Fibroblast of lung (primary cell): ENCODE data around the gene HERC2. TPM values are rescaled to one million over a fixed set of nuclear protein-coding genes. Genes with fewer than 3 reads are reported as not detected.

ENCODE experiments used
- DNase-seq, 2 donors: peaks; one replicate each; pipeline versions ENCODE4 v3.0.0 to v3.0.0-alpha.2; 2010; ENCODE audit warnings: low read depth in 2 of 2
- H2AFZ ChIP-seq: 2 replicates; pipeline ENCODE4 v1.5.1; 2012; ENCODE audit warnings: low read length, control low read depth, inconsistent platforms
- H3K27ac ChIP-seq: 2 replicates; pipeline ENCODE4 v1.5.1; 2011; ENCODE audit warnings: low read length, control low read depth; ENCODE audit not compliant: insufficient read depth
- H3K27me3 ChIP-seq: 2 replicates; pipeline ENCODE4 v1.5.1; 2011; ENCODE audit warnings: mild to moderate bottlenecking, low read length; ENCODE audit not compliant: control insufficient read depth, insufficient read depth
- H3K36me3 ChIP-seq: 2 replicates; pipeline ENCODE4 v1.5.1; 2011; ENCODE audit warnings: low read length; ENCODE audit not compliant: control insufficient read depth, insufficient read depth
- H3K4me1 ChIP-seq: 2 replicates; pipeline ENCODE4 v1.5.1; 2011; ENCODE audit warnings: low read length; ENCODE audit not compliant: control insufficient read depth, insufficient read depth; ENCODE audit errors: extremely low read depth
- H3K4me2 ChIP-seq: 2 replicates; pipeline ENCODE4 v1.5.1; 2011; ENCODE audit warnings: low read length, control low read depth; ENCODE audit not compliant: insufficient read depth; ENCODE audit errors: extremely low read depth
- H3K4me3 ChIP-seq, 4 experiments: fragments of 200-600 bp in 1 of 4; sonication (generic) in 1 of 4; replicated peaks in 1 of 4; 2 replicates each; pipeline ENCODE4 v1.5.1; 2011 to 2016; ENCODE audit warnings: low read length in 4 of 4, low read depth in 3 of 4, mild to moderate bottlenecking in 3 of 4, control low read depth in 2 of 4, inconsistent platforms in 1 of 4, mixed read lengths in 1 of 4; ENCODE audit not compliant: insufficient read depth in 1 of 4; ENCODE audit errors: control extremely low read depth in 1 of 4
- H3K79me2 ChIP-seq: 2 replicates; pipeline ENCODE4 v1.5.1; 2012; ENCODE audit warnings: mild to moderate bottlenecking, low read length, inconsistent platforms; ENCODE audit not compliant: control insufficient read depth, insufficient read depth
- H3K9ac ChIP-seq: 2 replicates; pipeline ENCODE4 v1.5.1; 2011; ENCODE audit warnings: mild to moderate bottlenecking, low read length, control low read depth; ENCODE audit not compliant: insufficient read depth
- H3K9me3 ChIP-seq: 2 replicates; pipeline ENCODE4 v1.5.1; 2012; ENCODE audit warnings: low read depth, low read length; ENCODE audit not compliant: control insufficient read depth, insufficient read depth
- H4K20me1 ChIP-seq: 2 replicates; pipeline ENCODE4 v1.5.1; 2011; ENCODE audit warnings: low read length; ENCODE audit not compliant: control insufficient read depth, insufficient read depth; ENCODE audit errors: extremely low read depth
- CTCF ChIP-seq, 2 donors: IDR thresholded peaks in 1 of 2; conservative IDR thresholded peaks in 1 of 2; 1 replicate in 1 of 2; 2 replicates in 1 of 2; pipeline ENCODE4 v1.5.1; 2011 to 2012; ENCODE audit warnings: low read length in 2 of 2, control low read depth in 1 of 2, inconsistent platforms in 1 of 2, low read depth in 1 of 2, mild to moderate bottlenecking in 1 of 2
- EZH2 ChIP-seq: IDR thresholded peaks from 2 replicates; pipeline ENCODE4 v1.5.1; 2012; ENCODE audit warnings: low read length, control low read depth, mild to moderate bottlenecking; ENCODE audit errors: missing control alignments
- polyA plus RNA-seq, 2 donors: library from polyadenylated mRNA; depleted of rRNA in 1 of 2; stranded (reverse) in 1 of 2; unstranded in 1 of 2; fragments of >200 nt; gene quantifications; 2 replicates each; pipeline ENCODE4 v1.2.1, GENCODE V29; 2011 to 2012; ENCODE audit warnings: missing spikeins in 1 of 2
- total RNA-seq: library from RNA; depleted of rRNA; stranded (reverse); fragments of >200 nt; gene quantifications from 2 replicates; pipeline ENCODE4 v1.2.1, GENCODE V29; 2014

The HERC2 gene
- total and polyA plus RNA-seq, 2 donors (not counting 1 experiment from before 2014, with no cell fraction given) = 12.4 to 55.8 TPM

DNA sequence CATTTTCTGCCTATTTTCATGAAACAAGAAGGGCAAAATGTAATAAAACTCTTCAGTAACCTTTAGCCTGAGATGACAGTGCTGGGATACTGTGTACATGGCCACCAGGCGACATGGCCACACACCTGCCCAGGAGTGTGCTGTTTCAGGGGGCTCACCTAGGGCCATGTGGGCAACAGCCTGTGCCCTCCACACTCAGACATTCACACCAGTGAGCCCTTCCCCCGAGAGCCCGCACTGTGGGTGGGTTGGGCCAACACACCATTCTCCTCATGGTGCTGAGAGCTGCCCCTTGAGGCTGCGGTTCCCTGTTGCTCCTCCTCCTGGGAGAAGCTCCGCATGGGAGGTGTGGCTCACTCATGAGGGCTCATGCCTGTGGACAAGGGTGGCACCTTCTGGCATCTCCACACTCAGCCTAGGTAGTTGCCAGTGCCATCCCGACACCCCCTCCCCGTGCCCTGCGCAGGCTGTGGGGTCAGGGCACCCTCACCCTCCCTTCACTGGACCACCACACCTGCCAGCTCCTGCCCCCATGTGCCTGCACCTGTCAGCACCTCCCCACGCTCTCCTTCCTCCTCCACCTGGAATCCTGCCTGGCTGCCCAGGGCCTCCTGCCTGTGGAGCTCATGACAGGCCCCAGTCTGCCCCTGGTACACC lies 242.5 kb downstream of the HERC2 start:
- H2AFZ ChIP-seq = no peak overlapping the region
- H3K9ac ChIP-seq = no peak overlapping the region
- H3K27ac ChIP-seq = no peak overlapping the region
- H3K9me3 ChIP-seq = no peaks in the 10 kb centered on the region
- H3K4me3 ChIP-seq = no peak overlapping the region
- H4K20me1 ChIP-seq = no peaks in the 10 kb centered on the region
- no peaks in the 10 kb centered on the region for H3K27me3 ChIP-seq
- no peak overlapping the region for H3K4me2 ChIP-seq
- H3K79me2 ChIP-seq = no peaks in the 10 kb centered on the region
- no peak for TF ChIP-seq EZH2
- TF ChIP-seq CTCF (conservative IDR thresholded peaks at IDR 0.05 in 1 of 2, IDR thresholded peaks at IDR 0.05 in 1 of 2; ENCODE audit: low read depth in 1 of 2, low read length in 2 of 2) = no peak
- no peak for DNase-seq
- H3K36me3 ChIP-seq = no peaks in the 10 kb centered on the region
- no peaks in the 10 kb centered on the region for H3K4me1 ChIP-seq

DNA sequence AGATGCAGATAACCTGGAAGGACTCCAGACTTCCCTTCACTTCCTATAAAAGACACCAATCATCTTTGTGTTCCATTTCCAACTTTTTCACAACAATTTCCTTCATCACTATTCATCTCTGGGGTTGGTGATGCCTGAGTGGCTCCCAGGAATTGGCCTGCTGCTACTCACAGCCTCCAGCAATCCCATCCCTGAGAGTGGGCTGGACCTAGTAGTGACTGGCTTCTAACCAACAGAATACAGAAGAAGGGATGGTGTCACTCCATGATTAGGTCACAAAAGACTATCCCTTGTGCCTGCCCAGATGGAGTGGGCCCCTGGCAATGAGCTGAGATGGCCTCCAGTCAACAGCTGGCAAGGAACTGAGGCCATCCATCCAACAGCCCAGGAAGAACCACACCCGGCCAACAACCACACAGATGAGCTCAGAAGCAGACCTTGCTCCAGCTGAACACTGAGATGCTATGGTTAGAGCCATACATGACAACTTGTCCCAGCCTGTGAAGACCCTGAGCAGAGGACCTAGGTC lies 243.7 kb downstream of the HERC2 start:
- no peaks in the 10 kb centered on the region for H4K20me1 ChIP-seq
- no peaks in the 10 kb centered on the region for H3K36me3 ChIP-seq
- DNase-seq = no peak
- no peak for TF ChIP-seq CTCF (conservative IDR thresholded peaks at IDR 0.05 in 1 of 2, IDR thresholded peaks at IDR 0.05 in 1 of 2; ENCODE audit: low read depth in 1 of 2, low read length in 2 of 2)
- TF ChIP-seq EZH2 = no peak
- H3K9ac ChIP-seq = no peak overlapping the region
- no peak overlapping the region for H3K4me2 ChIP-seq
- no peak overlapping the region for H3K4me3 ChIP-seq
- no peaks in the 10 kb centered on the region for H3K9me3 ChIP-seq
- H3K79me2 ChIP-seq = no peaks in the 10 kb centered on the region
- no peaks in the 10 kb centered on the region for H3K4me1 ChIP-seq
- no peak overlapping the region for H3K27ac ChIP-seq
- H3K27me3 ChIP-seq = no peaks in the 10 kb centered on the region
- H2AFZ ChIP-seq = no peak overlapping the region

- no peaks in the 10 kb centered on the region for H3K79me2 ChIP-seq
- H3K4me1 ChIP-seq = no peaks in the 10 kb centered on the region
- no peak overlapping the region for H3K9ac ChIP-seq
- TF ChIP-seq EZH2 = no peak
- TF ChIP-seq CTCF (conservative IDR thresholded peaks at IDR 0.05 in 1 of 2, IDR thresholded peaks at IDR 0.05 in 1 of 2; ENCODE audit: low read depth in 1 of 2, low read length in 2 of 2) = no peak
- no peaks in the 10 kb centered on the region for H3K27me3 ChIP-seq
- H3K27ac ChIP-seq = no peak overlapping the region
- no peaks in the 10 kb centered on the region for H3K9me3 ChIP-seq
- no peaks in the 10 kb centered on the region for H3K36me3 ChIP-seq
- H3K4me2 ChIP-seq = no peak overlapping the region
- H3K4me3 ChIP-seq = no peak overlapping the region
- H4K20me1 ChIP-seq = no peaks in the 10 kb centered on the region
- H2AFZ ChIP-seq = no peak overlapping the region
- DNase-seq = no peak
Observed at GRCh38 chr15:28075573-28075972, 246.4 kb downstream of the HERC2 start.
